Fibroblast of villous mesenchyme (primary cell): Measurements from ENCODE around the gene ABCG1. TPM values are rescaled to one million over a fixed set of nuclear protein-coding genes. Genes with fewer than 3 reads are reported as not detected.

ENCODE experiments used
- DNase-seq: peaks from one replicate; pipeline ENCODE4 v3.0.0-alpha.2; 2010; ENCODE audit warnings: low read depth
- H3K4me3 ChIP-seq: 2 replicates; pipeline ENCODE4 v1.5.1; 2011; ENCODE audit warnings: low read depth, mild to moderate bottlenecking, low read length
- CTCF ChIP-seq: IDR thresholded peaks from 2 replicates; pipeline ENCODE4 v1.5.1; 2012; ENCODE audit warnings: low read depth, mild to moderate bottlenecking, low read length; ENCODE audit not compliant: insufficient read depth
- total RNA-seq: library from RNA; depleted of rRNA; stranded (reverse); fragments of >200 nt; gene quantifications from 2 replicates; pipeline ENCODE4 v1.2.3, GENCODE V29; 2012

The ABCG1 gene
- total RNA-seq, 1 donor: 0.43 TPM

GRCh38 chr21:42251654-42252324 is 32.8 kb downstream of the ABCG1 start:
- DNase-seq: no peak
- H3K4me3 ChIP-seq: no peak overlapping the region
- no peak for TF ChIP-seq CTCF

DNA sequence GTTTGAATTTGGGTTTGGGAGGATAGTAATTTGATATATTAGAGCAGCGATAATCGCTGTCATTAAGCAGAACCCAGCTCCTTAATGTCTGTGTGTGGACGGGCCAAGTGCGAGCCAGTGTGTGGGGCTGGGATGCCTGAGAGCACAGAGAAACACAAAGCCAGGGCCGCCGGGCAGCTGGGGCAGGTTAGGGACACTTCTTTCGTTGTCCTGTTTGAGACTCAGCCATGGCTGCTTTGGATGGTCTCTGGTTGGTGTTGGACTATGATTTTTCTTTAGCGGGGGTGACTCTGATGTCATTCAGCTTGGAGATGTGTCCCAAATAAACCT is 33.4 kb downstream of the ABCG1 start:
- no peak for DNase-seq
- no peak overlapping the region for H3K4me3 ChIP-seq
- TF ChIP-seq CTCF: no peak

GRCh38 chr21:42252778-42253340 is 33.9 kb downstream of the ABCG1 start:
- no peak for DNase-seq
- no peak for TF ChIP-seq CTCF
- H3K4me3 ChIP-seq: no peak overlapping the region

DNA sequence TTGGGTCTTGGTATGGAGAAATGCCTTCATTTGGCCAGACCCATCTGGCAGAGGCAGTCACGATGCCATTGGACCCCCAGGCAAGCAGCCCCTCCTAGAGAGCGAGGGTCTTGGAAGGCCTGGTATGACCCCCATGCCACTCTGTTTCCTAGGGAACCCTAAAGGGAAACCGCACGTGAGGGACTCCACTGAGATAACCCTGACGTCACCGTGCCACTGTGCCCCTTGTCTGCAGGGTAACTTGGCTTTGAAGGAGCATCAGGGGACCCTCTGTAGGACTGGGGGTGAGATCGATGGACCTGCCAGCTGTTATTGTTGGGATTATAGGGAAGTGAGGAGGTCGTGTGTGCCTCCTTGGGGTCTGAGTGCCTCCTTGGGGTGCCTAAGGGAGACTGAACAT is 34.5 kb downstream of the ABCG1 start:
- no peak for TF ChIP-seq CTCF
- H3K4me3 ChIP-seq: no peak overlapping the region
- DNase-seq: no peak

DNA sequence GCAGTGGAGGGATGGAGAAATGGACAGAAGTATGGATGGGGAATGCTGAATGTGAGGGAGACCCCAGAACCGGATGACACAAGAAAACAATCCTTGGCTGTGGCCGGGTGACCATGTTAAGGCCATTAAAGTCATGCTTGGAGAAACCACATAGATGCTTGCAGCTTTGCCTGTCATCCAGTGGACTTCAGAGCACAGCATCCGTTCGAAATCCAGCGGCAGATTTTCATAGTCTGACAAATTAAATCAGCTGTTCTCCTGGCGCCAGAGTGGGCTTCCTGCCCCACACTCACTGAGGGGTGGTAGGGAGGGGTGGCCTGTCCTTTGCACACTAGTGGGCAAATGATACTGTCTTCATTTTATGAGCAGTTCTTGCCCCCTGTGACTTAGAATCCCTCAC is 35.1 kb downstream of the ABCG1 start:
- DNase-seq: no peak
- no peak overlapping the region for H3K4me3 ChIP-seq
- TF ChIP-seq CTCF: no peak

DNA sequence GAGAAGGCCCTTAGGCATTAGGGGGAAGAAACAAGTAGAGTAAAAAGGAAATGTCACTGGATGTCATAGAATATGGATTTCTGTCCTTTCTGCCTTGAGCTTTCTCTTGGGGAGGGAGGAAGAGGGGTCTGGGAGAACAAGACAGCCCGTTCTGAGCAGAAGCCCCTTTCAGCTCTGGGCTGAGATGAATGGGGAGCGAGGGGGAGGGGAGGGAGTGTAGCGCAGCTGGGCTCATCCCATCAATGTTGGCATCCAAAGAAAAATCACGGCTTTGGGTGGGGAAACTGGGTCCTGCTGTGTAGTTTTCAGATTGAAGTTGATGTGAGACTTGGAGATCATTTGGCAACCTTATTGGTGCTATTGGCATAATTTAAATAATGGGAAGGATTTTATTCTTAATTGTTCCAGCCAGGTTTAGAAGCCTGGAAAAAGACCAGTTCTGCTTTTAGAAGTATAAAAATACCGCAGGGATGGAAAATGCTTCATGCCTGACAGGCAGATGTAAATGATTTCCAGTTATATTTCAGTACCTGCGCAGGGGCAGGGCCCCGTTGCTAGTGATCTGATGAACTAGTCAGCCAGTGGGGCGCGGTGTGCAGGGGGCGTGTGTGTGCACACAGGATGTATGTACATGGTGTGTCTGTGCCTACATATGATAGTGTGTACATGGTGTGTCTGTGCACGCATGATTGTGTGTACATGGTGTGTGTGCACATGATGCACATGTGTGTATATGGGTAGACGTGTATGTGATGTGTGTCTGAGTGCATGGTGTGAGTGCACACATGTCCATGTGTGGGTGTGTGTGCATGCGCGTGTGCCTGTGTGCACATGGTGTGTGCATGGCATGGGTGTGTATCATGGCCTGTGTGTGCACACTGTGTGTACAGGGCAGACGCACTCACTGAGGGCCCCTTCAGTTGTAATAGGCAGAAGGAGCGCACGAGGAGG is 36.0 kb downstream of the ABCG1 start:
- no peak overlapping the region for H3K4me3 ChIP-seq
- no peak for TF ChIP-seq CTCF
- DNase-seq: no peak
